IMR-90 (cell line): ENCODE measurements around the gene IQUB.
"Not testable (repeated sequence)": the region's sequence is repeated elsewhere in the genome, so short reads cannot be mapped to it uniquely, and the experiment has no call there.

Experiments
- BHLHE40 ChIP-seq: fragments of 150-350 bp; IDR thresholded peaks from 2 replicates; pipeline ENCODE4 v1.6.1; 2016; ENCODE audit warnings: mild to moderate bottlenecking, low read depth, low read length
- CTCF ChIP-seq: conservative IDR thresholded peaks from 2 replicates; pipeline ENCODE4 v1.5.1; 2012; ENCODE audit warnings: mild to moderate bottlenecking, low read depth, low read length, improper control_type of control experiment
- USF2 ChIP-seq: fragments of 150-350 bp; IDR thresholded peaks from 2 replicates; pipeline ENCODE4 v1.6.1; 2017; ENCODE audit warnings: mild to moderate bottlenecking, antibody characterized with exemption, low read length, low read depth

- TF ChIP-seq CTCF, BHLHE40, USF2: not testable (repeated sequence)
Observed at GRCh38 chr7:123530035-123530591, 4.3 kb downstream of the IQUB start.
